Epithelial cell of esophagus (primary cell): Measurements from ENCODE around the gene GK.
"Not testable (repeated sequence)": the region's sequence is repeated elsewhere in the genome, so short reads cannot be mapped to it uniquely, and the experiment has no call there.

Experiments used
- DNase-seq: peaks from one replicate; pipeline ENCODE4 v3.0.0; 2010; ENCODE audit warnings: low read depth
- H3K4me3 ChIP-seq: 2 replicates; pipeline ENCODE4 v1.5.1; 2011; ENCODE audit warnings: mild to moderate bottlenecking, low read length, control low read depth
- TF ChIP-seq, protein P1 (sequence below): IDR thresholded peaks from 2 replicates; pipeline ENCODE4 v1.5.1; 2011; ENCODE audit warnings: low read depth, mild to moderate bottlenecking, low read length, control low read depth, inconsistent platforms; ENCODE audit not compliant: insufficient read depth; ENCODE audit errors: missing control alignments

The GK gene

DNA sequence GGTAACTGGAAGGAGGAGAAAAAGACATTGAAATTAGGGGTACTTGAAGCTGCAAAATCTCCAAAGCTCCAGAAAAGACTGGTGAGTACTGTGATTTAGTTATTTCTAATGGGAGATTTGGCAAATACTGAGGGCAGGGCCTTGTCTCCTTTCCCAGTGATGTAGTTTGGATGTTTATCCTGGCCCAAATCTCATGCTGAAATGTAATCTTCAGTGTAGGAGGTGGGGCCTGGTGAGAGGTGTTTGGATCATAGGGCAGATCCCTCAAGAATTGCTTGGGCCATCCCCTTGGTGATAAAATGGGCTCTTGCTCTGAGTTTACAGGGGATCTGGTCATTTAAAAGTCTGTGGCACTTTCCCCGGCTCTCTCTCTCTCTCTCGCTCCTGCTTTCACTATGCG lies 33.1 kb upstream of the GK start:
- DNase-seq, result no peak
- no peak overlapping the region for H3K4me3 ChIP-seq
- TF ChIP-seq, protein P1, sequence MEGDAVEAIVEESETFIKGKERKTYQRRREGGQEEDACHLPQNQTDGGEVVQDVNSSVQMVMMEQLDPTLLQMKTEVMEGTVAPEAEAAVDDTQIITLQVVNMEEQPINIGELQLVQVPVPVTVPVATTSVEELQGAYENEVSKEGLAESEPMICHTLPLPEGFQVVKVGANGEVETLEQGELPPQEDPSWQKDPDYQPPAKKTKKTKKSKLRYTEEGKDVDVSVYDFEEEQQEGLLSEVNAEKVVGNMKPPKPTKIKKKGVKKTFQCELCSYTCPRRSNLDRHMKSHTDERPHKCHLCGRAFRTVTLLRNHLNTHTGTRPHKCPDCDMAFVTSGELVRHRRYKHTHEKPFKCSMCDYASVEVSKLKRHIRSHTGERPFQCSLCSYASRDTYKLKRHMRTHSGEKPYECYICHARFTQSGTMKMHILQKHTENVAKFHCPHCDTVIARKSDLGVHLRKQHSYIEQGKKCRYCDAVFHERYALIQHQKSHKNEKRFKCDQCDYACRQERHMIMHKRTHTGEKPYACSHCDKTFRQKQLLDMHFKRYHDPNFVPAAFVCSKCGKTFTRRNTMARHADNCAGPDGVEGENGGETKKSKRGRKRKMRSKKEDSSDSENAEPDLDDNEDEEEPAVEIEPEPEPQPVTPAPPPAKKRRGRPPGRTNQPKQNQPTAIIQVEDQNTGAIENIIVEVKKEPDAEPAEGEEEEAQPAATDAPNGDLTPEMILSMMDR, result no peak

DNA sequence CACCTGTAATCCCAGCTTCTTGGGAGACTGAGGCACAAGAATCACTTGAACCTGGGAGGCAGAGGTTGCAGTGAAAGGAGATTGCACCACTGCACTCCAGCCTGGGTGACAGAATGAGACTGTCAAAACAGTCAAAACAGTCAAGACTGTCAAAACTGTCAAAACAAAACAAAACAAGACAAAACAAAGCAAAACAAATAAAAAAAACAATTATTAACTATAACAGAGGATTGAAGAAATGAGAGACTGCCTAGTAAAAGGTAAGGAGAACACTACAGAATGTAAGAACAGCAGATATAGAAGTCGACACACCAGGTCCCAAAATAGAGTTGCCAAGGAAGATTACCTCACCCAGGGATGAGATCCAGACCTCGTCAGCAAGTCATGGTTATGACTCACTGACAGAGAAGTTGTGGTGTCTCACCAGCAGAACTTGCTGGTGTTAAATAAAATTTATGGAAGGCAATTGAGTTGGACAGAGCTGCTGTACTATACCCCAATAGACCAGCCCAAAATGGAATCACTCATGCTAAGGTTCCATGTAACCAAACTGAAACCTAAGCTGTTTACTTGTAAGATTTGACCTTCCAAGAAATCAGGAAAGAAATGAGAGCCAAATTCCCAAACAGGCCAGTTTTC lies 32.1 kb upstream of the GK start:
- peak; percentile 84 for DNase-seq
- TF ChIP-seq, protein P1, result no peak

DNA sequence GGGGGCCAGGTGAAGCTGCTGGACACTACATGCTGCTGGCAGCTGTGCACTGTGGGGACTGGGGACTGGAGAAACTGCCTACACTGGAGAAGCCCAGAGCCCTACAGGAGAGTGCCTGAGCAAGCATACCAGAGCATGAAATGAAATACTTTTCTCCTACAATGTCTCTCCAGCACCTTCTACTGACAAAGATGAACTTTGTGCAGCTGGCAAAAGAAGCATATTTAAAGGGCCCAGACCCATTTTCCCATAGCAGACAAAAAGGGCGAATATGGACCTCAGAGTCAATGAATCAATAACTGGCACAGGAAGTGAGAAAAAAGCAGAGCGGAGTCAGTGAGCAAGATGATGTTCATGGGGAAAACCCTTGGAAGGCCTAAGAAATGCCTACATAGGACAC lies 30.9 kb upstream of the GK start:
- DNase-seq, result no peak
- no peak overlapping the region for H3K4me3 ChIP-seq
- TF ChIP-seq, protein P1, result no peak

More for the DNA sequence above, 32.1 kb upstream of the GK start:
- no peak overlapping the region for H3K4me3 ChIP-seq

DNA sequence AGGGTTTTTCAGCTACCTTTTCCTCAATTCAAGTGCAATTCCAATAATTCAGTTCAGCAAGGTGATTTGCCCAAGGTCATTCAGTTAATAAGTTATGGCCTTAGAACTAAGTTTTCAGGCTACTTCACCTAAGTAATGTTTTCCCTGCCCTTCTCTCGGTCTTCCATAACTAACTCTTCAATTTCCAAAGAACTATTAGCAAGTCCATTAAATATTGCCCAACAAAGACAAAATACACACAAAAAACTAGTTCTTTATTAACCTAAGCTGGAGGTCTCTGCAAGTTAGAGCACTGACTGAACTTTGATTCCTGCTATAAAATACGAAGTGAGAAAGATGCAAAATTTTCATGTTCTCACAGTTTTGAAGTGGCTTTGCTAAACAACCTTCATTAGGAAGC lies 26.8 kb upstream of the GK start:
- TF ChIP-seq, protein P1, result no peak
- DNase-seq, result no peak

DNA sequence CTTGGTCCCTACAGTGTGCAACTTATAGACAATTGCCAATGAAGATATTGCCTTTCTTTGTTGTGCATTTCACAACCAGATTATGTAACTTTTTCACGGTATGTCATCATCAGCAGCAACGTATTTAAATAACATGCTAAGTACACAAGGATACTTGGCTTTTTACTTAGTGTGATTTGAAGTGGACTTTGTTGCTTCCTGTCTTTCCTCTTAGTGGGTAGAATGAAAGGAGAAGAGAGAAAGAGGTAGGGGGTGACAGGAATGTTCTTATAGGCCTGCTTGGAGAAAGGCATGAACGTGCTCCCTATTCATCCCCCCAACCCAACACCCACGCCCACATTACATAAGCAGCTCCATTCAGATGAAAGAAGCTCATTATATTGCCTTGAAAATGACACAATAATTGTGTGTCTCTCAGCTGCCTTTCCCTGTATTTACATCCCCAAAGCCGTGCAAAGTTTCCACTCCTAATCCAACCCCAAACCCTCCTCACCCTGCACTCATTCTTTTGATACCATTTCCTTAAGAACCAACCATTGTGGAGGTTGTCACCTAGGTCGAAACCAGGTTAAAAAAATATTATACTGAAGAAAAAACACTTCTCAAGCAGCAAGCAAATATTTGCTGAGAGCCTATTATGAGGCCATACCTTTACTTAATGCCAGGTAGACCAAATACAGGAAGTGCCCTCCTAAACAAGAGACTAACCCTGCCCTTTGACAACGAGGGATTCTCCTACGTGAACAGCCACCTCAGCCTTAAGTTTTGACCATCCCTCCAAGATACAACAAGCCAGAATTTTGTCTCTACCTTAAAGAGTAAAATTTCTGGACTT lies 25.2 kb upstream of the GK start:
- peak; percentile 49 for DNase-seq
- TF ChIP-seq, protein P1, result no peak
- no peak overlapping the region for H3K4me3 ChIP-seq

More for the DNA sequence above, 26.8 kb upstream of the GK start:
- no peak overlapping the region for H3K4me3 ChIP-seq

DNA sequence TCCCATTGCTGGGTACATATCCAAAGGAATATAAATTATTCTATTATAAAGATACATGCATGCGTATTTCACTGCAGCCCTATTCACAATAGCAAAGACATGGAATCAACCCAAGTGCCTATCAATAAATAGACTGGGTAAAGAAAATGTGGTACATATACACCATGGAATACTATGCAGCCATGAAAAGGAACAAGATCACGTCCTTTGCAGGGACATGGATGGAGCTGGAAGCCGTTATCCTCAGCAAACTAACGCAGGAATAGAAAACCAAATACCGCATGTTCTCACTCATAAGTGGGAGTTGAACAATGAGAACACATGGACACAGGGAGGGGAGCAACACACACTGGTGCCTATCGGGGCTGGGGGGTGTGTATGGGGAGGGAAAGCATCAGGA lies 19.2 kb upstream of the GK start:
- not testable (repeated sequence) for DNase-seq

DNA sequence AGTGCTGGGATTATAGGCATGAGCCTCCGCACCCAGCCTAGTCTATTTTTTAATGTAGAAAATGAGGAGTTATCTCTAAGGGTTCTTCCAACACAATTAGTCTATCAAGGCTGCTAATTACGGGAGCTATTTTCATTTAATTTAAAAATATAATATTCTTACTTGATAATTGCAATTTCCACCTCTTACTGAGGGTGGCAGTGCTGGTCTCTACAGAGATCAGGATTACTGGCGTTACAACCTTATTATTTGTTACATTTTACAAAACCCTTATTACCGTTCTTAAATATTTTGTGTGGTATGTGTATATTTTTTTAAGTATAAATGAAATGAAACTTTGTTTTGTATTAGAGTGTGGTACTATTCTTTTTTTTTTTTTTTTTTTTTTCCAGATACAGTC lies 17.6 kb upstream of the GK start:
- H3K4me3 ChIP-seq, result no peak overlapping the region
- no peak for DNase-seq
- TF ChIP-seq, protein P1, result peak; percentile 30

More for the DNA sequence above, 19.2 kb upstream of the GK start:
- not testable (repeated sequence) for H3K4me3 ChIP-seq
